GM18951 (cell line): Measurements from ENCODE around the gene OGDH.

Experiments
- POLR2A ChIP-seq: IDR thresholded peaks from 4 replicates; pipeline ENCODE4 v1.6.1; 2011; ENCODE audit warnings: mild to moderate bottlenecking; ENCODE audit not compliant: insufficient read length, insufficient read depth; ENCODE audit errors: extremely low read depth
- in situ Hi-C: fragments of 300-500 bp; cut with MboI; formaldehyde crosslinking; loops from one replicate; pipeline ENCODE4 v1.12.0; 2022; ENCODE audit warnings: low sequenced_read_pairs, mixed read lengths, inconsistent platforms; ENCODE audit not compliant: unreplicated experiment

Gene OGDH

GRCh38 chr7:44634187-44634838, 27.9 kb downstream of the OGDH start:
- TF ChIP-seq POLR2A = peak; percentile 2
- in situ Hi-C loops = no loop called here

- TF ChIP-seq POLR2A = no peak
- in situ Hi-C loops = no loop called here
Observed at GRCh38 chr7:44634839-44635591, 28.6 kb downstream of the OGDH start.

GRCh38 chr7:44636041-44636584, 29.7 kb downstream of the OGDH start:
- TF ChIP-seq POLR2A = no peak
- in situ Hi-C loops = no loop called here

- no peak for TF ChIP-seq POLR2A
- in situ Hi-C loops = no loop called here
Observed at GRCh38 chr7:44636926-44637325, 30.5 kb downstream of the OGDH start.

- in situ Hi-C loops = no loop called here
- no peak for TF ChIP-seq POLR2A
Observed at GRCh38 chr7:44637788-44638594, 31.6 kb downstream of the OGDH start.

GRCh38 chr7:44638611-44639557, 32.5 kb downstream of the OGDH start:
- in situ Hi-C loops = no loop called here
- TF ChIP-seq POLR2A = peak; percentile 53

- TF ChIP-seq POLR2A = no peak
- in situ Hi-C loops = no loop called here
Observed at GRCh38 chr7:44639671-44640321, 33.4 kb downstream of the OGDH start.

GRCh38 chr7:44643206-44643605, 36.8 kb downstream of the OGDH start:
- TF ChIP-seq POLR2A = no peak
- in situ Hi-C loops = no loop called here

- in situ Hi-C loops = no loop called here
- TF ChIP-seq POLR2A = no peak
Observed at GRCh38 chr7:44645254-44645653, 38.8 kb downstream of the OGDH start.

GRCh38 chr7:44645696-44646095, 39.3 kb downstream of the OGDH start:
- TF ChIP-seq POLR2A = no peak
- in situ Hi-C loops = no loop called here

- no peak for TF ChIP-seq POLR2A
- in situ Hi-C loops = no loop called here
Observed at GRCh38 chr7:44646176-44646920, 39.9 kb downstream of the OGDH start.

- in situ Hi-C loops = no loop called here
Observed at GRCh38 chr7:44646921-44647636, 40.7 kb downstream of the OGDH start.

More at GRCh38 chr7:44646921-44647636, 40.7 kb downstream of the OGDH start:
- TF ChIP-seq POLR2A = no peak
